Natural killer cell treated with Interleukin-12 subunit alpha and Interleukin-12 subunit beta and Interleukin-15 and Interleukin-18, amount 100 ng/mL, for 72 hours (primary cell): ENCODE data around the gene PACSIN2. TPM values are rescaled to one million over a fixed set of nuclear protein-coding genes. Genes with fewer than 3 reads are reported as not detected.
A peak's percentile ranks its signal among the peaks of the same experiment; 100 is the strongest.
"Not testable (repeated sequence)": the region's sequence is repeated elsewhere in the genome, so short reads cannot be mapped to it uniquely, and the experiment has no call there.

Source experiments
- ATAC-seq, 2 donors: fragments of 150-1000 bp; cut with Tn5 transposase in 1 of 2; sonication (Bioruptor Pico), chemical (Tn5 transposase) in 1 of 2; 2 replicates each; pipeline ENCODE4 v1.10.0; 2021
- DNase-seq: peaks from one replicate; pipeline ENCODE4 v3.0.0; 2022; ENCODE audit warnings: low spot score
- H3K27ac Mint-ChIP-seq, 2 donors: 1 replicate in 1 of 2; 2 replicates in 1 of 2; pipeline ENCODE4 v1.8.0; 2022; ENCODE audit warnings: mixed read lengths in 2 of 2, mild to moderate bottlenecking in 1 of 2, moderate library complexity in 1 of 2
- H3K27me3 Mint-ChIP-seq, 2 donors: 1 replicate in 1 of 2; 2 replicates in 1 of 2; pipeline ENCODE4 v1.8.0; 2022; ENCODE audit warnings: mixed read lengths in 2 of 2
- H3K36me3 Mint-ChIP-seq: one replicate; pipeline ENCODE4 v1.8.0; 2022; ENCODE audit warnings: mixed read lengths
- H3K4me1 Mint-ChIP-seq, 2 donors: 1 replicate in 1 of 2; 2 replicates in 1 of 2; pipeline ENCODE4 v1.8.0; 2022; ENCODE audit warnings: low read depth in 2 of 2, mixed read lengths in 2 of 2, mild to moderate bottlenecking in 1 of 2
- H3K4me3 Mint-ChIP-seq: one replicate; pipeline ENCODE4 v1.8.0; 2022; ENCODE audit warnings: mixed read lengths
- H3K9me3 Mint-ChIP-seq: 2 replicates; pipeline ENCODE4 v1.8.0; 2022; ENCODE audit warnings: mixed read lengths
- total RNA-seq, 2 donors: library from RNA; stranded (reverse); gene quantifications; one replicate each; pipeline ENCODE4 v1.2.3, GENCODE V29; 2022

PACSIN2 gene
- total RNA-seq, 2 donors from 2014 or later: 34.5 to 64.0 TPM

DNA sequence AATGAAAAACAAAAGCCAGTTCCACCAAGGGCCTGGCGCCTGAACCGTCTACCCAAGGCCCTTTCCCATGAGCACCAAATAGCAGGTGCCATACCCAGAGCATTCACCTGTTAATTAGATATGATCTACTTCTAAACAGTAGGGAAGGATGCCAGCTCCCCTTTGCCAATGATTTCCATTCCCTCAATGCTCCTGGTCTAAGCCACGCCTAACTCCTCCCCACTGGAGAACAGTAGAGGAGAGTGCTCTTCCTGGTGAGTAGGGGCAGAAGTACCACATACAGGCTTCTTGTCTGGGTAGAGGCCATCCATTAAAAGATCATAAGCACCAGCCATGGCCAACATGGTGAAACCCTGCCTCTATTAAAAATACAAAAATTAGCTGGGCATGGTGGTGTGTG lies 40.7 kb downstream of the PACSIN2 start:
- H3K27ac Mint-ChIP-seq: peak overlapping the region in 1 of 2 donors; percentile 69
- no peaks in the 10 kb centered on the region for H3K27me3 Mint-ChIP-seq
- no peaks in the 10 kb centered on the region for H3K9me3 Mint-ChIP-seq
- peaks cover 27 to 38% of the 10 kb centered on the region in 2 donors for H3K4me1 Mint-ChIP-seq
- H3K4me3 Mint-ChIP-seq: no peak overlapping the region
- ATAC-seq (no peak), DNase-seq (no peak)
- H3K36me3 Mint-ChIP-seq: no peaks in the 10 kb centered on the region

DNA sequence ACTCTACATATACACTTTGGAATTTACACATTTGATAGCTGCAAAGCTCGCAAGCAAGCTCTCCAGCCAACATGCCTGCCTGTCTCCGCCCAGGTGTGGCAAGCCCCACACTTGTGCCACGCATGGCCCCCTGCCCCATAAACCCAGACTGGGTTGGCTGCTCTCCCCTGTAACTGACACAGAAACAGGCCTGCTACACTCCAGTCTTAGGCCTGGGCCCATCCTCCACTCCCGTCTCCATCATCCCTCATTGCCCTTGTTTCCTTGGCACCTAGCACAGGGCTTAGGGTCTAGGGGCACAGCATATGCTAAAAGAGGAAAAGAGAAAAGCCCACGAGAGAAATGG lies 41.4 kb downstream of the PACSIN2 start:
- H3K4me1 Mint-ChIP-seq: peaks cover 27 to 34% of the 10 kb centered on the region in 2 donors
- H3K27ac Mint-ChIP-seq: no peak overlapping the region
- DNase-seq (no peak), ATAC-seq (no peak)
- H3K36me3 Mint-ChIP-seq: no peaks in the 10 kb centered on the region
- H3K9me3 Mint-ChIP-seq: no peaks in the 10 kb centered on the region
- no peak overlapping the region for H3K4me3 Mint-ChIP-seq
- no peaks in the 10 kb centered on the region for H3K27me3 Mint-ChIP-seq

- Mint-ChIP-seq H3K9me3 (no peaks in the 10 kb centered on the region), H3K4me3 (no peak overlapping the region), H3K36me3 (no peaks in the 10 kb centered on the region), H3K27me3 (no peaks in the 10 kb centered on the region), H3K27ac (no peak overlapping the region), H3K4me1 (peaks cover 29 to 32% of the 10 kb centered on the region in 2 donors)
- no peak for DNase-seq
- no peak for ATAC-seq
Observed at GRCh38 chr22:42972649-42973535, 42.1 kb downstream of the PACSIN2 start.

DNA sequence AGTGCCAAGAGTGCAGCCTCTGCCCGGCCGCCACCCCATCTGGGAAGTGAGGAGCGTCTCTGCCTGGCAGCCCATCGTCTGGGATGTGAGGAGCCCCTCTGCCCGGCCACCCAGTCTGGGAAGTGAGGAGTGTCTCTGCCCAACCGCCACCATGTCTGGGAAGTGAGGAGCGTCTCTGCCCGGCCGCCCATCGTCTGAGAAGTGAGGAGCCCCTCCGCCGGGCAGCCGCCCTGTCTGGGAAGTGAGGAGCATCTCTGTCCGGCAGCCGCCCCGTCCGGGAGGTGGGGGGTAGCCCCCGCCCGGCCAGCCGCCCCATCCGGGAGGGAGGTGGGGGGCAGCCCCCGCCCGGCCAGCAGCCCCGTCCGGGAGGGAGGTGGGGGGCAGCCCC lies 43.5 kb downstream of the PACSIN2 start:
- DNase-seq, H3K4me3 Mint-ChIP-seq, ATAC-seq, H3K9me3 Mint-ChIP-seq, H3K27me3 Mint-ChIP-seq, H3K36me3 Mint-ChIP-seq, H3K27ac Mint-ChIP-seq: not testable (repeated sequence)
- peaks cover 27 to 31% of the 10 kb centered on the region in 2 donors for H3K4me1 Mint-ChIP-seq

DNA sequence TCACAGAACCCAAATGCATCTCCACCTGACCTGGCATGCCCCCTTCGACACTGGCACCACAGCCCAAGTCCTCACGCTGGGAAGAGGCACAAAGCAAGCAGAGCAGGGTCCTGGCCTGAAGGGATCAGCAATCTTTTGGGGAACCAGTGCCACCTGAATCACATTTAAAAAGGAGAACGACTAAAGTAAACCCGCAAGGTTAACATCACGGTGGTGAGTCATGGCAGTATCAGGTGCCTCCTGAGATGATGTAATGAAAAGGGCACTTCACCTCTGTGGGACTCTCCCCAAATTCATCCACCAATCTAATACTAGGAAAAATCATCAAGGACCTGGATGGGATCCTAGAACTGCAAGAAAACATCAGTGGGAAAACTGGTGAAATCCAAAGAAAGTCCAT lies 44.9 kb downstream of the PACSIN2 start:
- Mint-ChIP-seq H3K27me3 (no peaks in the 10 kb centered on the region), H3K4me1 (peaks cover 31 to 33% of the 10 kb centered on the region in 2 donors), H3K27ac (no peak overlapping the region), H3K4me3 (no peak overlapping the region), H3K9me3 (no peaks in the 10 kb centered on the region), H3K36me3 (no peaks in the 10 kb centered on the region)
- no peak for ATAC-seq
- DNase-seq: no peak

GRCh38 chr22:42969348-42969975 lies 45.5 kb downstream of the PACSIN2 start:
- Mint-ChIP-seq H3K4me3 (no peak overlapping the region), H3K27ac (peak overlapping the region in 1 of 2 donors; percentile 26), H3K9me3 (no peaks in the 10 kb centered on the region), H3K4me1 (peaks cover 34 to 35% of the 10 kb centered on the region in 2 donors), H3K36me3 (no peaks in the 10 kb centered on the region), H3K27me3 (no peaks in the 10 kb centered on the region)
- DNase-seq (no peak), ATAC-seq (no peak)

- Mint-ChIP-seq H3K27me3 (no peaks in the 10 kb centered on the region), H3K27ac (peak overlapping the region in 1 of 2 donors; percentile 37), H3K9me3 (no peaks in the 10 kb centered on the region), H3K4me1 (peaks cover 26 to 32% of the 10 kb centered on the region in 2 donors), H3K36me3 (no peaks in the 10 kb centered on the region), H3K4me3 (no peak overlapping the region)
- no peak for DNase-seq
- ATAC-seq: no peak
Observed at GRCh38 chr22:42967933-42968332, 47.0 kb downstream of the PACSIN2 start.

GRCh38 chr22:42967005-42967404 lies 47.9 kb downstream of the PACSIN2 start:
- no peak for ATAC-seq
- peaks cover 28 to 37% of the 10 kb centered on the region in 2 donors for H3K4me1 Mint-ChIP-seq
- H3K27me3 Mint-ChIP-seq: no peaks in the 10 kb centered on the region
- no peaks in the 10 kb centered on the region for H3K9me3 Mint-ChIP-seq
- no peaks in the 10 kb centered on the region for H3K36me3 Mint-ChIP-seq
- DNase-seq: no peak
- H3K4me3 Mint-ChIP-seq: no peak overlapping the region
- no peak overlapping the region for H3K27ac Mint-ChIP-seq

- H3K4me1 Mint-ChIP-seq: peaks cover 33 to 42% of the 10 kb centered on the region in 2 donors
- no peaks in the 10 kb centered on the region for H3K36me3 Mint-ChIP-seq
- H3K27ac Mint-ChIP-seq: no peak overlapping the region
- H3K9me3 Mint-ChIP-seq: no peaks in the 10 kb centered on the region
- no peak overlapping the region for H3K4me3 Mint-ChIP-seq
- ATAC-seq (no peak), DNase-seq (no peak)
- no peaks in the 10 kb centered on the region for H3K27me3 Mint-ChIP-seq
Observed at GRCh38 chr22:42966497-42966896, 48.5 kb downstream of the PACSIN2 start.

GRCh38 chr22:42964994-42965699 lies 49.8 kb downstream of the PACSIN2 start:
- ATAC-seq: peak in 1 of 2 donors; percentile 73
- peaks cover 27 to 48% of the 10 kb centered on the region in 2 donors for H3K4me1 Mint-ChIP-seq
- no peaks in the 10 kb centered on the region for H3K27me3 Mint-ChIP-seq
- H3K27ac Mint-ChIP-seq: peak overlapping the region; percentile 28 to 66
- H3K9me3 Mint-ChIP-seq: no peaks in the 10 kb centered on the region
- H3K4me3 Mint-ChIP-seq: peak overlapping the region; percentile 14
- DNase-seq: no peak
- H3K36me3 Mint-ChIP-seq: no peaks in the 10 kb centered on the region

GRCh38 chr22:42963231-42963595 lies 51.7 kb downstream of the PACSIN2 start:
- no peak for ATAC-seq
- Mint-ChIP-seq H3K4me3 (no peak overlapping the region), H3K9me3 (no peaks in the 10 kb centered on the region), H3K4me1 (peaks cover 41 to 52% of the 10 kb centered on the region in 2 donors), H3K27me3 (no peaks in the 10 kb centered on the region), H3K36me3 (no peaks in the 10 kb centered on the region), H3K27ac (no peak overlapping the region)
- DNase-seq: no peak

GRCh38 chr22:42962295-42963230 lies 52.4 kb downstream of the PACSIN2 start:
- no peak for ATAC-seq
- no peak overlapping the region for H3K27ac Mint-ChIP-seq
- peaks cover 42 to 50% of the 10 kb centered on the region in 2 donors for H3K4me1 Mint-ChIP-seq
- no peaks in the 10 kb centered on the region for H3K27me3 Mint-ChIP-seq
- H3K4me3 Mint-ChIP-seq: no peak overlapping the region
- no peak for DNase-seq
- no peaks in the 10 kb centered on the region for H3K9me3 Mint-ChIP-seq
- no peaks in the 10 kb centered on the region for H3K36me3 Mint-ChIP-seq

- peak overlapping the region in 1 of 2 donors; percentile 25 for H3K27ac Mint-ChIP-seq
- peaks cover 42 to 50% of the 10 kb centered on the region in 2 donors for H3K4me1 Mint-ChIP-seq
- H3K36me3 Mint-ChIP-seq: no peaks in the 10 kb centered on the region
Observed at GRCh38 chr22:42961810-42962209, 53.1 kb downstream of the PACSIN2 start.

More at GRCh38 chr22:42961810-42962209, 53.1 kb downstream of the PACSIN2 start:
- DNase-seq (no peak), ATAC-seq (no peak)
- H3K4me3 Mint-ChIP-seq: no peak overlapping the region
- no peaks in the 10 kb centered on the region for H3K9me3 Mint-ChIP-seq
- H3K27me3 Mint-ChIP-seq: no peaks in the 10 kb centered on the region
